Central memory CD8-positive, alpha-beta T cell (primary cell): ENCODE results near the gene CASP8.

ENCODE experiments used
- ATAC-seq: fragments of 150-1000 bp; cut with Tn5 transposase; replicated peaks from 2 replicates; pipeline ENCODE4 v1.10.0; 2022; ENCODE audit warnings: mild to moderate bottlenecking, moderate FRiP score, moderate number of reproducible peaks; ENCODE audit not compliant: poor library complexity, severe bottlenecking; ENCODE audit errors: extremely low read depth
- DNase-seq, 2 donors: peaks; one replicate each; pipeline ENCODE4 v3.0.0; 2021; ENCODE audit warnings: low spot score in 2 of 2
- H3K27ac Mint-ChIP-seq: one replicate; pipeline ENCODE4 v1.8.0; 2022; ENCODE audit warnings: low read depth, mild to moderate bottlenecking, moderate library complexity, mixed read lengths
- H3K27me3 Mint-ChIP-seq: one replicate; pipeline ENCODE4 v1.8.0; 2022; ENCODE audit warnings: mixed read lengths
- H3K36me3 Mint-ChIP-seq: one replicate; pipeline ENCODE4 v1.8.0; 2022; ENCODE audit warnings: mild to moderate bottlenecking, moderate library complexity, mixed read lengths; ENCODE audit not compliant: insufficient read depth
- H3K4me1 Mint-ChIP-seq: one replicate; pipeline ENCODE4 v1.8.0; 2022; ENCODE audit warnings: mixed read lengths
- H3K4me3 Mint-ChIP-seq: one replicate; pipeline ENCODE4 v1.8.0; 2022; ENCODE audit warnings: mild to moderate bottlenecking, moderate library complexity, mixed read lengths
- H3K9me3 Mint-ChIP-seq: one replicate; pipeline ENCODE4 v1.8.0; 2022; ENCODE audit warnings: mixed read lengths

CASP8 gene

GRCh38 chr2:201264472-201265173, 4.3 kb downstream of the CASP8 start:
- Mint-ChIP-seq H3K36me3 (peaks cover 55% of the 10 kb centered on the region), H3K27me3 (no peaks in the 10 kb centered on the region), H3K4me3 (peak overlapping the region; percentile 93), H3K27ac (peak overlapping the region; percentile 98), H3K4me1 (peaks cover 75% of the 10 kb centered on the region), H3K9me3 (no peaks in the 10 kb centered on the region)
- DNase-seq (no peak), ATAC-seq (no peak)

GRCh38 chr2:201266629-201267028, 6.3 kb downstream of the CASP8 start:
- Mint-ChIP-seq H3K4me3 (peak overlapping the region; percentile 93), H3K4me1 (peaks cover 80% of the 10 kb centered on the region), H3K27me3 (no peaks in the 10 kb centered on the region), H3K9me3 (no peaks in the 10 kb centered on the region), H3K36me3 (peaks cover 60% of the 10 kb centered on the region), H3K27ac (peak overlapping the region; percentile 86)
- DNase-seq, result no peak
- ATAC-seq, result no peak

- Mint-ChIP-seq H3K27me3 (no peaks in the 10 kb centered on the region), H3K9me3 (no peaks in the 10 kb centered on the region), H3K4me3 (peak overlapping the region; percentile 93), H3K4me1 (peaks cover 83% of the 10 kb centered on the region), H3K27ac (peak overlapping the region; percentile 86), H3K36me3 (peaks cover 68% of the 10 kb centered on the region)
- DNase-seq, result no peak
- peak; percentile 57 for ATAC-seq
Observed at GRCh38 chr2:201267278-201268030, 7.1 kb downstream of the CASP8 start.

- ATAC-seq, result no peak
- no peak overlapping the region for H3K4me3 Mint-ChIP-seq
- no peaks in the 10 kb centered on the region for H3K27me3 Mint-ChIP-seq
- no peak for DNase-seq
- H3K36me3 Mint-ChIP-seq, result peaks cover 80% of the 10 kb centered on the region
- H3K27ac Mint-ChIP-seq, result peak overlapping the region; percentile 72
- peaks cover 73% of the 10 kb centered on the region for H3K4me1 Mint-ChIP-seq
- no peaks in the 10 kb centered on the region for H3K9me3 Mint-ChIP-seq
Observed at GRCh38 chr2:201269764-201270163, 9.4 kb downstream of the CASP8 start.

- Mint-ChIP-seq H3K9me3 (no peaks in the 10 kb centered on the region), H3K36me3 (peaks cover 86% of the 10 kb centered on the region), H3K27ac (peak overlapping the region; percentile 72), H3K4me1 (peaks cover 71% of the 10 kb centered on the region), H3K27me3 (no peaks in the 10 kb centered on the region), H3K4me3 (peak overlapping the region; percentile 29)
- no peak for ATAC-seq
- no peak for DNase-seq
Observed at GRCh38 chr2:201270293-201271001, 10.1 kb downstream of the CASP8 start.

GRCh38 chr2:201271917-201272316, 11.6 kb downstream of the CASP8 start:
- H3K27me3 Mint-ChIP-seq, result no peaks in the 10 kb centered on the region
- peaks cover 66% of the 10 kb centered on the region for H3K4me1 Mint-ChIP-seq
- DNase-seq (no peak), ATAC-seq (no peak)
- peak overlapping the region; percentile 29 for H3K4me3 Mint-ChIP-seq
- peak overlapping the region; percentile 72 for H3K27ac Mint-ChIP-seq
- H3K9me3 Mint-ChIP-seq, result no peaks in the 10 kb centered on the region
- peaks cover 92% of the 10 kb centered on the region for H3K36me3 Mint-ChIP-seq

- DNase-seq (no peak), ATAC-seq (peak; percentile 66)
- Mint-ChIP-seq H3K27ac (peak overlapping the region; percentile 72), H3K27me3 (no peaks in the 10 kb centered on the region), H3K36me3 (peaks cover 91% of the 10 kb centered on the region), H3K4me3 (peak overlapping the region; percentile 10), H3K9me3 (no peaks in the 10 kb centered on the region), H3K4me1 (peaks cover 57% of the 10 kb centered on the region)
Observed at GRCh38 chr2:201273330-201273983, 13.1 kb downstream of the CASP8 start.

GRCh38 chr2:201275069-201275468, 14.7 kb downstream of the CASP8 start:
- ATAC-seq (no peak), DNase-seq (no peak)
- peaks cover 94% of the 10 kb centered on the region for H3K36me3 Mint-ChIP-seq
- no peaks in the 10 kb centered on the region for H3K27me3 Mint-ChIP-seq
- H3K4me3 Mint-ChIP-seq, result no peak overlapping the region
- H3K4me1 Mint-ChIP-seq, result peaks cover 63% of the 10 kb centered on the region
- peak overlapping the region; percentile 72 for H3K27ac Mint-ChIP-seq
- H3K9me3 Mint-ChIP-seq, result no peaks in the 10 kb centered on the region

GRCh38 chr2:201275990-201276389, 15.7 kb downstream of the CASP8 start:
- peaks cover 94% of the 10 kb centered on the region for H3K36me3 Mint-ChIP-seq
- H3K4me1 Mint-ChIP-seq, result peaks cover 64% of the 10 kb centered on the region
- H3K9me3 Mint-ChIP-seq, result no peaks in the 10 kb centered on the region
- DNase-seq (no peak), ATAC-seq (no peak)
- H3K4me3 Mint-ChIP-seq, result no peak overlapping the region
- H3K27ac Mint-ChIP-seq, result peak overlapping the region; percentile 72
- no peaks in the 10 kb centered on the region for H3K27me3 Mint-ChIP-seq

GRCh38 chr2:201276511-201276910, 16.2 kb downstream of the CASP8 start:
- peaks cover 91% of the 10 kb centered on the region for H3K36me3 Mint-ChIP-seq
- peak overlapping the region; percentile 72 for H3K27ac Mint-ChIP-seq
- no peaks in the 10 kb centered on the region for H3K9me3 Mint-ChIP-seq
- no peaks in the 10 kb centered on the region for H3K27me3 Mint-ChIP-seq
- H3K4me1 Mint-ChIP-seq, result peaks cover 60% of the 10 kb centered on the region
- ATAC-seq, result no peak
- no peak overlapping the region for H3K4me3 Mint-ChIP-seq
- no peak for DNase-seq

- Mint-ChIP-seq H3K4me1 (peaks cover 42% of the 10 kb centered on the region), H3K27ac (peak overlapping the region; percentile 22), H3K36me3 (peaks cover 67% of the 10 kb centered on the region), H3K9me3 (no peaks in the 10 kb centered on the region), H3K4me3 (peak overlapping the region; percentile 2), H3K27me3 (no peaks in the 10 kb centered on the region)
- no peak for ATAC-seq
- DNase-seq, result no peak
Observed at GRCh38 chr2:201279079-201279478, 18.7 kb downstream of the CASP8 start.
